Immature natural killer cell (primary cell): ENCODE measurements around the gene COLEC12. TPM values are rescaled to one million over a fixed set of nuclear protein-coding genes. Genes with fewer than 3 reads are reported as not detected.
A peak's percentile ranks its signal among the peaks of the same experiment; 100 is the strongest.

ENCODE experiments used
- DNase-seq, 3 donors: peaks; one replicate each; pipeline ENCODE4 v3.0.0; 2022; ENCODE audit warnings: mixed read lengths in 1 of 3
- H3K27ac Mint-ChIP-seq, 6 donors: one replicate each; pipeline ENCODE4 v1.8.0; 2020; ENCODE audit warnings: mixed read lengths in 6 of 6, mild to moderate bottlenecking in 5 of 6, inconsistent platforms in 4 of 6, moderate library complexity in 3 of 6
- H3K27me3 Mint-ChIP-seq, 3 donors: one replicate each; pipeline ENCODE4 v1.8.0; 2020 to 2021; ENCODE audit warnings: low read depth in 3 of 3, mild to moderate bottlenecking in 3 of 3, mixed read lengths in 3 of 3, moderate library complexity in 3 of 3, inconsistent platforms in 1 of 3
- H3K36me3 Mint-ChIP-seq, 3 donors: one replicate each; pipeline ENCODE4 v1.8.0; 2020; ENCODE audit warnings: mixed read lengths in 3 of 3, inconsistent platforms in 2 of 3, mild to moderate bottlenecking in 2 of 3
- H3K4me1 Mint-ChIP-seq, 2 donors: one replicate each; pipeline ENCODE4 v1.8.0; 2020; ENCODE audit warnings: inconsistent platforms in 2 of 2, mild to moderate bottlenecking in 2 of 2, mixed read lengths in 2 of 2, moderate library complexity in 1 of 2
- H3K4me3 Mint-ChIP-seq, 5 donors: one replicate each; pipeline ENCODE4 v1.8.0; 2020; ENCODE audit warnings: mild to moderate bottlenecking in 5 of 5, mixed read lengths in 5 of 5, inconsistent platforms in 3 of 5, moderate library complexity in 3 of 5
- H3K9me3 Mint-ChIP-seq, 6 donors: one replicate each; pipeline ENCODE4 v1.8.0; 2020; ENCODE audit warnings: mild to moderate bottlenecking in 6 of 6, mixed read lengths in 6 of 6, inconsistent platforms in 4 of 6, moderate library complexity in 3 of 6
- polyA plus RNA-seq, 3 donors: library from polyadenylated mRNA; unstranded; fragments of 300-500 nt; fragmentation: Illumina TruSeq; gene quantifications; one replicate each; pipeline ENCODE4 v1.2.3, GENCODE V29; 2021

Gene COLEC12
- polyA plus RNA-seq: not detected

DNA sequence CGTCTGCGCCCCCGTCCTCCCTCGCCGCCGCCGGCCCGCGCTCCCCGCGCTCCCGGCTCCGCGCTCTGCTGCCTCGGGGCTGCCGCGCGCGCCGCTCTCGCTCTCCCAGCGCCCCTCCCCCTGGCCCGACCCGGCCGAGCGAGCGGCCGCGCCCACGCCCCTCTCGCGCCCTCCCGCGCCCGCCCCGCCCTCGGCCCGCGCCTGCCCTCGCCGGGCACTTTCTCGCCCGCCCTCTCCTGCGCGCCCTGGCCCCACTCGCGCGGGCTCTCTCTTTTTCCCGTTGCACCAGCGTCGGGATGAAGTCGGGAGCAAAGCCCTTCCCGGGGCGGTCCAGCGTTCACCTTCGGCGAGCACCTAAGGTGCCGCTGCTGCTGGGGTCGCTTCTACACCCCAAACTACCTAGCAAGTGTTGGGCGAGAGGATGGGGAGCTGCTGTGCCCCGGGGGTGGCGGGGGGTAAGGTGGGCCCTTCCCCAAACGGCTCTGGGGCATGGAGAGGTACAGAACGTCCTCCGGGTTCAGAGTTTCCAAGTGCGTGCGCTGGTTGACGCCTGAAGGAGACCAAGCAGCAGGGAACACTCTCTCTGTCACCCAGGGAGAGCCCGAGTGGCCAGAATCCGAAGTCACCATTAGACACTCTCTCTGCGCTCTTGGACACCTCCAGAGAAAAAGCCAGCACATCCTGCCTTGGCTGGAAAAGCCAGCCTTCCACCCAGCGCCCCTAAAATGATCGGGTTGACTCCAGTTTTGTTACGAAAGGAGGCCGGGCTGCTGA is at the start of gene COLEC12:
TSS of gene COLEC12 (minus strand) at position 70 of the 774 bp plus-strand sequence. CDS start 187 bp downstream, outside the sequence.
- no peak for DNase-seq
- H3K4me3 Mint-ChIP-seq: no peak within 1 kb of the TSS
- no peaks in the 10 kb centered on the region for H3K4me1 Mint-ChIP-seq
- no peaks in the 10 kb centered on the region for H3K36me3 Mint-ChIP-seq
- no peak within 1 kb of the TSS for H3K27ac Mint-ChIP-seq
- H3K27me3 Mint-ChIP-seq: peaks cover 4 to 25% (median 5%) of the 10 kb centered on the region in 3 donors
- H3K9me3 Mint-ChIP-seq: no peaks in the 10 kb centered on the region

DNA sequence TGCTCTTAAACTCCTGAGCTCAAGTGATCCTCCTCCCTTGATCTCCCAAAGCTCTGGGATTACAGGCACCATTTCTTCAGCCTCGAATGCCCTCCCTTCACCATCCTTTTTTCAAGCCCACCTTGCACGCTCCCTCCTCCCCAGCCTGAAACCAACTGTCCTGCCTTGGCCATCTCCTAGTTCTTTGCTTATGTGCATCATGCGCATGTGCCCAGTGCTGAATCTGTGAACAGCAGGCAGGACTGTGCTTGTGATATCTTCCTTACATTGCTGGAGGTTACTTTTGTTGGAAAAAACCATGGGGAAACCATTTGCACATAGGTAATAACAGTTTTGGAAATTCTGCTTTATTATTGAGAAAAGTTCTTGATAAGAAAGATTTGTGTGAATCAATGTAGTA is 49.5 kb upstream of the COLEC12 start:
- DNase-seq: no peak
- H3K36me3 Mint-ChIP-seq: peaks cover 0 to 3% (median 0%) of the 10 kb centered on the region in 3 donors
- H3K4me3 Mint-ChIP-seq: no peak overlapping the region
- no peaks in the 10 kb centered on the region for H3K9me3 Mint-ChIP-seq
- H3K27me3 Mint-ChIP-seq: peaks cover 2 to 6% (median 5%) of the 10 kb centered on the region in 3 donors
- no peaks in the 10 kb centered on the region for H3K4me1 Mint-ChIP-seq
- no peak overlapping the region for H3K27ac Mint-ChIP-seq

DNA sequence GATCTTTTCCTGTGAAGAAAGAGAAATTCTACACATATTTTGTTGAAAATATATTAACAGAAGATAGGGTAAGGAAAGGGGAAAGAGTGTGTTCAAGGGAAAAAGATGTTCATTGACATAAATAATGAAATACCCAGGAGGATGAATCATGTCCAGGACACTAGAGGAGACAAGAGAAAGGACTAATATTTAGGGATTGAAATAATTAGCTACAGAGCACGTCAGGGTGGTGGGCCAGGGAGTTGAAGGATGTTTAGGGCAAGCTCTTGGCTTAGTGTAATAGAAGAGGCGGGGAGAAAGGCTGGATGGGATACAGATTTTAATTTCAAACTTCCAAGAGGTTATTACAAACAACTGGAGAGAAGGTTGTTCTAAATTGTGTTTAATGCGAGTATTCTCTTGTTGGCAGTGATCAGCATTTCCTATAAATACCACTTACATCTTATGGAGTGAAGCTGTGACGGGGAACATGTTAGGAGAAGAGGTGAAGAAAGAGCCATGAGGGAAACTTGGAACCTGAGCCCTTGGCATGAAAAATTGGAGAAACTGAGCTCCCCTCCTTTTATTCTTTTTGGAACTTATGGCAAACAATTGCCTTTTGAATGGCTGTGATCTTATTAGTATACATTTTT is 43.1 kb upstream of the COLEC12 start:
- H3K27ac Mint-ChIP-seq: no peak overlapping the region
- DNase-seq: no peak
- no peaks in the 10 kb centered on the region for H3K4me1 Mint-ChIP-seq
- no peaks in the 10 kb centered on the region for H3K9me3 Mint-ChIP-seq
- peaks cover 1 to 2% (median 1%) of the 10 kb centered on the region in 3 donors for H3K27me3 Mint-ChIP-seq
- H3K4me3 Mint-ChIP-seq: no peak overlapping the region
- peaks cover 0 to 3% (median 0%) of the 10 kb centered on the region in 3 donors for H3K36me3 Mint-ChIP-seq

DNA sequence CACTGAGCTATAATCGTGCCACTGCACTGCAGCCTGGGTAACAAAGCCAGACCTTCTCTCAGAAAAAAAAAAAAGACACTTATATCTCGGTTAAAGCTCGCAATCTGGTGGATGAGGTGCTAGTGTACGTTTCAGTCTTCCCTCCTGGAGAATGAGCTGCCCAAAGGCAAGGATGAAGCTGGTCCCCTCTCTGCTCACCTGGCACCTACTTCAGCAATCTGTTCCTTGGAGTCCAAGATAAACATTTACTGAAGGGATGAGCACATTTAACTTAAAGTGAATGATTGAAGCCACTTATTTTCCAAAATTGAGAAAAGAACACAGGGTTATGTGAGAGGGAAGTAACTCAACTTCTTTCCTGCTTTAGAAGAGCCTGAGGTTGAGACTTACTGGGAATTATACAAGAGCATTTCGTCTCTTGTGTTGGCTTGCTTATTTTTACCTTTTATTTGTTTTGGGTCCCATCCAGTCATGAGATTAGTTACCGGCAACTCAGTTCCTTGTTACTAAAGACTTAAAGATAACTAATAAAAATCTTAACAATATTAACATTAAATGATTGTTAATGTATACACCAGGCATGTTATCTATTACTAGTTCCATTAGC is 33.6 kb upstream of the COLEC12 start:
- Mint-ChIP-seq H3K36me3 (no peaks in the 10 kb centered on the region), H3K27ac (no peak overlapping the region), H3K9me3 (peaks cover 0 to 3% (median 0%) of the 10 kb centered on the region in 6 donors), H3K4me1 (no peaks in the 10 kb centered on the region), H3K4me3 (no peak overlapping the region), H3K27me3 (peaks cover 0 to 2% (median 0%) of the 10 kb centered on the region in 3 donors)
- DNase-seq: no peak

DNA sequence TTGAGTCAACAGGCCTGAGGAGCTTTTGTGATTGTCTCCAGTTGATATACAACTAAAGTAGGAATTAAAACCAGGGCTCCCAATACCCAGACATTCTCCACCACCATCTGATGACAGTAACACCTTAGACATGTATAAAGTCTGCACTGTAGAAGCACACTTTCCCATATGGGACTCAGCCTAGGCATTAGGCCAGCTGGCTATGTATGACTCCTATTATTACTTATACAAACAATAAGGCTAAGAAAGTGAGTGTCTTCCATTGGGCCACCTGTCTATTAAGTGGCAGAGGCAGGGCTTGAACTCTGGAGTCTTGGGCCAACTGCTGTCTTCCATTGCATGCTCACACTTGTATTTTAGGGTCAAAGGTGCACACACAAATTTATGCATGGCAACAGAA is 32.1 kb upstream of the COLEC12 start:
- no peak overlapping the region for H3K4me3 Mint-ChIP-seq
- no peak for DNase-seq
- no peak overlapping the region for H3K27ac Mint-ChIP-seq
- no peaks in the 10 kb centered on the region for H3K4me1 Mint-ChIP-seq
- peaks cover 0 to 2% (median 0%) of the 10 kb centered on the region in 3 donors for H3K27me3 Mint-ChIP-seq
- peaks cover 0 to 3% (median 0%) of the 10 kb centered on the region in 6 donors for H3K9me3 Mint-ChIP-seq
- H3K36me3 Mint-ChIP-seq: no peaks in the 10 kb centered on the region

DNA sequence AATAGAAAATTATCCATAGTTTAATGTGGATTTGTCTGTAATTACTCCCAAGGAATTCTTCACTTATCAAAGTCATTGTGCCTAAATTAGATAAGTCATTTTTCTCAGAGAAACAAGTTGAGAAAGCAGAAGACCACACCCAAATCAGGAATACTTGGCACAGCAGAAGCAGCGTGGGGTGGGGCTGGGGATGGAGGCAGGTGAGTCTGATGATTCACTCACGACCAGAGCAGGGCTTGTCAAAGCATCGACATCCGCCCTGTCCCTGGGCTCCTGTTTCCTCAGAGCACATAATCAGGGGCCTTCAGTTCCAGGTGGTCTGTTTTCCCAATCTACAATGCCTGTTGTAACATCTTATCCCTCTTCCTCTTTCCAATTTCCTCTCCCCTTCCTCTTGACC is 31.5 kb upstream of the COLEC12 start:
- no peak overlapping the region for H3K27ac Mint-ChIP-seq
- H3K4me3 Mint-ChIP-seq: no peak overlapping the region
- H3K27me3 Mint-ChIP-seq: peaks cover 0 to 2% (median 0%) of the 10 kb centered on the region in 3 donors

DNA sequence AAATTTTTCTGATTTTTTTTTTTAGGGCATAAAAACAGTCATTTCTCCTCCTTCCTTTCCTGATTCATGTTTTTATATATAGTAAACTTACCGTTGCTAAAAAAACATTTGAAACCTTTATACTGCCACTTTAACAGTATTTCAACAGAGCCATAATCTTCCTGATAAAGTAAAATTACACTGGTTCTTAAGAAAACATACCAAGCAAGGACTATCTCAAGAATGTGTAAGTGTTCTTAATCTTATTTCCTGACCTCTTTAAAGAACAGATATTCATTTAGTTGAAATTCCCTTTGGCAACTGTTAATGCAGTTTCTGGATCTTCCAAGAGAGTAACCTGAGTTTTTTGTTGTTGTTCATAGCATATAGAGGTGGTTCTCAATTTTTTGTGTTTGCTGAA is 26.6 kb upstream of the COLEC12 start:
- no peak for DNase-seq
- H3K27ac Mint-ChIP-seq: no peak overlapping the region
- no peaks in the 10 kb centered on the region for H3K4me1 Mint-ChIP-seq
- no peaks in the 10 kb centered on the region for H3K36me3 Mint-ChIP-seq
- no peaks in the 10 kb centered on the region for H3K9me3 Mint-ChIP-seq
- peaks cover 0 to 13% (median 2%) of the 10 kb centered on the region in 3 donors for H3K27me3 Mint-ChIP-seq
- no peak overlapping the region for H3K4me3 Mint-ChIP-seq

More for the DNA sequence above, 31.5 kb upstream of the COLEC12 start:
- DNase-seq: no peak
- H3K4me1 Mint-ChIP-seq: no peaks in the 10 kb centered on the region
- H3K36me3 Mint-ChIP-seq: no peaks in the 10 kb centered on the region
- peaks cover 0 to 1% (median 0%) of the 10 kb centered on the region in 6 donors for H3K9me3 Mint-ChIP-seq

DNA sequence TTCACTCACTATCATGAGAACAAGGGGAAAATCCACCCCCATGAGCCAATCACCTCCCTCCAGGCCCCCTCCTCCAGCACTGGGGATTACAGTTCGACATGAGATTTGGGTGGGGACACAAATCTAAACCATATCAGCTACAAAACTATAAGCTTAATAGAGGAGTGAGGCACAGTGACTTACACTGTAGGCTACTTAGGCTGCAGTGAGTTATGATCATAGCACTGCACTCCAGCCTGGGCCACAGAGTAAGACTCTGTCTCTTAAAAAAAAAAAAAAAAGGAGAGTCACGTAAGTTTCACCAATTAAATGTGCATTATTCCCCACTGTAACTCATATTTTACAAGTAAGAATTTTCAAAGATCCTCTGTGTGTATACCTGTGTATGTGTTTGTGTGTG is 26.2 kb upstream of the COLEC12 start:
- Mint-ChIP-seq H3K4me3 (no peak overlapping the region), H3K27ac (no peak overlapping the region), H3K36me3 (no peaks in the 10 kb centered on the region), H3K27me3 (peaks cover 0 to 13% (median 2%) of the 10 kb centered on the region in 3 donors), H3K4me1 (no peaks in the 10 kb centered on the region), H3K9me3 (no peaks in the 10 kb centered on the region)
- DNase-seq: no peak

DNA sequence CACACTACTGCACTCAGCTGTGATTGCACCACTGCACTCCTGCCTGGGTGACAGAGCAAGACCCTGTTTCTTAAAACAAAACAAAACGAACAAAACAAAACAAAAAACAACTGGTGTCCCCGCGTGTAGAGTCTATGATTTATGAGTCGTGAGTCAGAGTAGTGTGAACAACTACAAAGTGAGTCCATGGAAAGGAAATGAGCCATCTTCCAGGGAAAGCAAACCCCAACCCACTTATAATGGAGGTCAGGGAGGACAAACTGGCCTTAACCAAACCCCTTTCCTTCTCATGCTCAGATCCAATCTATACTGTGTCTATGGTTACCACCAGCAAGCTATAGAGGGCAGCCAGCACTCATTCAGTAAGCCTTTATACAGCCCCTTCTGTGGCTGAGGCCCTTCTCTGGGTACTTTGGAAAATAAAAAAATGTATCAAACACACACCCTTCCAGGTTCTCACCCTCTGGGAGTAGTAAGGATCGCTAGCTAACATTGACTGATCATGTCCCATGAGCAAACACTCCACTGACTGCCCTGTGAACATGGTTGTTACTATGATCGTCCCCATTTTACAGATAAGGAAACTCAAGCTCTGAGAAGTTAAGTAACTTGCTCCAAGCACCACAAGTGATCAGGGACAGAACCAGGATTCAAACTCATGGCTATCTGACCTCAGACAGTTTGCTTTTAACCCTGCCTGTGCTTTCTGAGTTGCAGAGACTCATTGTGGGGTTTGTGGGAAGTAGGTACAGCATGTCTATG is 24.7 kb upstream of the COLEC12 start:
- Mint-ChIP-seq H3K9me3 (no peaks in the 10 kb centered on the region), H3K4me1 (no peaks in the 10 kb centered on the region), H3K27ac (no peak overlapping the region), H3K27me3 (peaks cover 0 to 11% (median 2%) of the 10 kb centered on the region in 3 donors), H3K36me3 (no peaks in the 10 kb centered on the region), H3K4me3 (no peak overlapping the region)
- DNase-seq: no peak

DNA sequence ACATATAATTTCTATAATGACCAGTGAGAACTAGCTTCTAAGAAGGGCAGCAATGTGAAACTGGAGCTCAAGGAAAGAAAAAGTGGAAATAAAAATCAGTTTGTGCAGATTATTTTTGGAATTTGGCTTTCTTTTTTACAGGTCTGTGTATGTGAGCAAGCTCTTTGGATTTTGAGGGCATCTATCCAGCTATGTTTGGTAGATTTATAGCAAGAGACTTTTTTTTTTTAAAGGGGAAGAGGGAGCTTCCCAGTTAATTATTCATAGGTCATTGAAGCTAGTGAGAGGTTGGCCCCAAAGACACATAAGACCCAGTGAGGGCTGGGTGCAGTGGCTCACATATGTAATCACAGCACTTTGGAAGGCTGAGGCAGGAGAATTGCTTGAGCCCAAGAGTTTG is 24.0 kb upstream of the COLEC12 start:
- H3K36me3 Mint-ChIP-seq: no peaks in the 10 kb centered on the region
- H3K27ac Mint-ChIP-seq: no peak overlapping the region
- H3K27me3 Mint-ChIP-seq: peaks cover 0 to 11% (median 2%) of the 10 kb centered on the region in 3 donors
- no peak overlapping the region for H3K4me3 Mint-ChIP-seq
- no peaks in the 10 kb centered on the region for H3K4me1 Mint-ChIP-seq
- no peaks in the 10 kb centered on the region for H3K9me3 Mint-ChIP-seq
- no peak for DNase-seq

DNA sequence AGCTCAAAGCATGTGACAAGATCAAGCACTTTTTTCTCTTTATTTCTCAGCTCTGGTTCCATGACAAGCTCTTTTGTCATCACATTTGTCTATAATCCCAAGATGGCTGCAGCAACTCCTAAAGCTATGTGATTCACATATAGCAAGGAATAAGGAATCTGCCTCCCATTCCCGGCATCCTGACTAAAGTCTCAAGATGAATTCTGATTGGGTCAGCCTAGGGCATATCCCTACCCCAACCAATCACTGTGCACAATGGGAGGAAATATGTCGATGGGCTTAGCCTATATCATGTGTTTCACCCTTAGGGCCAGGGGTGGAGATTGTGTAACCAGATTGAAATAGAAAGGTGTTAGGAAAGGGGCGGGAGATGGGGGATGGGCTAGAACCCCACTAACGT is 23.1 kb upstream of the COLEC12 start:
- Mint-ChIP-seq H3K4me1 (peaks cover 5 to 7% of the 10 kb centered on the region in 2 donors), H3K4me3 (no peak overlapping the region)

DNA sequence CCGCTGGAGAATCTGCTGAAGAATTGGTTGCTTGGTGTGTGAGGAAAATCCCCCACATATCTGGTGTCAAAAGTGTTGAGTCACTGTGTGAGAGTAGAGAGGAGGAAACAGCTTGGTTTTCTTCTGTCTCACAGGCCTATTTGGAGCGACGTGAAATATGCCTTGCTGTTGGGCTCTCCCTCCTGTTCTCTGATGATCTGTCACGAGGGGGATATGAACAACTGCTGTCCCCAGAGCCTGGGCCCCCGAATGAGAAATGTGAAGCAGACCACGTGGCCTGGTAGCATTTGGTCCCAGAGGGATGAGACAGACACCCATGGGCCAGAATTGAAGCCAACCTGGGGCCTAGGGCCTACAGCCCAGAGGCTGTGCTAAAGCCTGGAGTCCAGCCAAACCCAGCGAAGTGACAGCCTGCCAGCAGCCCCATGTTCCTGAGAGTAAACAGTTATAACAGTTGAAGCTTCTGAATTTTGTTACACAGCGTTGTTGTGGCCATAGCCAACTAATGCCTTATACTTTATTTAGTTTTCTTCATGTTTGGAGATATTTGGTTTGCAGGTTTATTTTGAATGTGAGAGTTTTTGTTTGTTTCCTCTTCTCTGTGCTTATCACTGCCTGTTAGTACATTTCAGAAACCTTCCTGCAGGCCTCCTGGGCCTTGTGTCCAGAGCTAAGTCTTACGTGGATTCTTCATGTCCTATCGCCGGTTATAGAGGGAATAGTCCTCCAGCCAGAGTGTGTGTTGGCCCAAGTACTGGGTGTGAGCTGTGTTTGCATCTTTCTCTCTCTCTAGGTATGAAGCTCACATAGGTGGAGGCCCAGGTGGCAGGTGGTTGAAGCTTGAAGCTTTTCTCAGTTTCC is 18.7 kb upstream of the COLEC12 start:
- Mint-ChIP-seq H3K27me3 (peaks cover 0 to 12% (median 3%) of the 10 kb centered on the region in 3 donors), H3K27ac (peak overlapping the region in 2 of 6 donors; percentile 9 to 53), H3K36me3 (no peaks in the 10 kb centered on the region), H3K9me3 (peaks cover 0 to 1% (median 0%) of the 10 kb centered on the region in 6 donors), H3K4me3 (peak overlapping the region in 1 of 5 donors; percentile 17), H3K4me1 (peaks cover 10 to 13% of the 10 kb centered on the region in 2 donors)
- no peak for DNase-seq

More for the DNA sequence above, 23.1 kb upstream of the COLEC12 start:
- no peaks in the 10 kb centered on the region for H3K36me3 Mint-ChIP-seq
- H3K27me3 Mint-ChIP-seq: peaks cover 0 to 11% (median 2%) of the 10 kb centered on the region in 3 donors
- no peak for DNase-seq
- H3K27ac Mint-ChIP-seq: no peak overlapping the region
- H3K9me3 Mint-ChIP-seq: no peaks in the 10 kb centered on the region

DNA sequence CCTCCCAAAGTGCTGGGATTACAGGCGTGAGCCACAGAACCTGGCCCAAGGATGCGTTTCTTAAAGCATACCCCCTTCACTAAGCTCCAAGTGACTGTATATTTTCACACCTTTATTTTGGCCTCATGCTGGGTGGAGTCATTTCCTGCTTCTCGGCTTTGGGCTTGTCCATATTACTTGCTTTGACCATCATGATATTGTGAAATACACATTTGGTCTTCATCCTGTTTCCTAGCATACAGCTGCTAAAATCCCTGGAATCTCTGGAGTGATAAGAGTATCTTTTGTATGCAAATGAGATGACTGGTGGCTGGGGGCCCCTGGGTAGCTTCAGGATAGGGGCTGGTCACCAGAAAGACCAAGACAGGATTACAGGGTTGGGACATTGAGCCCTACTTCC is 17.6 kb upstream of the COLEC12 start:
- no peaks in the 10 kb centered on the region for H3K36me3 Mint-ChIP-seq
- peak overlapping the region in 1 of 5 donors; percentile 8 for H3K4me3 Mint-ChIP-seq
- no peak for DNase-seq
- H3K9me3 Mint-ChIP-seq: peaks cover 0 to 1% (median 0%) of the 10 kb centered on the region in 6 donors
- peaks cover 0 to 8% (median 4%) of the 10 kb centered on the region in 3 donors for H3K27me3 Mint-ChIP-seq
- peaks cover 10 to 13% of the 10 kb centered on the region in 2 donors for H3K4me1 Mint-ChIP-seq
- H3K27ac Mint-ChIP-seq: no peak overlapping the region
